ENCODE measurements around the gene CYP26B1.
A peak's percentile ranks its signal among the peaks of the same experiment; 100 is the strongest.

Gene CYP26B1

DNA sequence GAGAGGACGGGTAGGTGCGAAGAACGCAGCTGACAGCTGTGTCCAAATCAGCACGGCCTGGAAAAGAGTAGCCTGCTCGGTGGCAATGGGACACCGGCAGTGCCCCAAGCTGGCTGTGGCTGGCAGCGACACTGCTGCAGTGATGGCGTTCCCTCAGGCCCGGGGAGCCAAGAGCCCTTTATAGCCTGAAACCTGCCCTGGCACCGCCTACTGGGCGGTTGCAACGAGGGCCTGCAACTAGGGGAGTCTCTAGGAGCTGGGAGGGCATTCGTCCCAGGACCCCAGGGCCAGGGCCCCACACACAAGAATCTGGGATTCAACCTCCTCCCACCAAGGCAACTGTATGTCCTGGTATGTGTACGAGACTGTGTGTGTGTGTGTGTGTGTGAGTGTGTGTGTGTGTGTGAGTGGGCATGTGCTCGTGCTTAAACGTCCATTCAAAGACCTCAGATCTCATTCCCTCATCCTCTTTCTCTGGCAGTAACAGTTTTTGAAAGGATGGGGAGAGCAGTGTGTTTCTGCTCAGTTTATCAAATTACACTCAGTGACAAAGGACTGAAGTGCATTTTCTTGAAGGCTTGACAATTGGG is 6.8 kb upstream of the CYP26B1 start:
- no peak for DNase-seq

DNA sequence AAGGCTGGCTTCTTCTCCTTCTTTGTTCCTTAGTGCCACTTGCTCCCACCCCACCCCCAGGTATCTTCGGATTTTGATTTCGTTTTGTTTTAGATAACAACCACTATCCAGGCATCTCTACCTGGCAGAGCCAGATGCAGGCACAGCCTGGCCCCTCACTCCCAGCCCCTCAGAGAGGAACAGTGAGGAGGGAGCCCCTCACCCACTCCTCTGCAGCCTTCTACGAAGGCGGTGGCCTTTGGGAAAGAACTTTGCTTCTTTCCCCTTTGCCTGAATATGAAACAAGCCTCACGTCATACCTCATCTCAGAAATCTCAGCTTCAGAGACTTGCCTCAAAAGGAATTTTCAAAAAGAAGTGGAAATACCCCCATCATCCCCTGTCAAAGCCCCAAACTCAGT is 6.3 kb upstream of the CYP26B1 start:
- DNase-seq: no peak

DNA sequence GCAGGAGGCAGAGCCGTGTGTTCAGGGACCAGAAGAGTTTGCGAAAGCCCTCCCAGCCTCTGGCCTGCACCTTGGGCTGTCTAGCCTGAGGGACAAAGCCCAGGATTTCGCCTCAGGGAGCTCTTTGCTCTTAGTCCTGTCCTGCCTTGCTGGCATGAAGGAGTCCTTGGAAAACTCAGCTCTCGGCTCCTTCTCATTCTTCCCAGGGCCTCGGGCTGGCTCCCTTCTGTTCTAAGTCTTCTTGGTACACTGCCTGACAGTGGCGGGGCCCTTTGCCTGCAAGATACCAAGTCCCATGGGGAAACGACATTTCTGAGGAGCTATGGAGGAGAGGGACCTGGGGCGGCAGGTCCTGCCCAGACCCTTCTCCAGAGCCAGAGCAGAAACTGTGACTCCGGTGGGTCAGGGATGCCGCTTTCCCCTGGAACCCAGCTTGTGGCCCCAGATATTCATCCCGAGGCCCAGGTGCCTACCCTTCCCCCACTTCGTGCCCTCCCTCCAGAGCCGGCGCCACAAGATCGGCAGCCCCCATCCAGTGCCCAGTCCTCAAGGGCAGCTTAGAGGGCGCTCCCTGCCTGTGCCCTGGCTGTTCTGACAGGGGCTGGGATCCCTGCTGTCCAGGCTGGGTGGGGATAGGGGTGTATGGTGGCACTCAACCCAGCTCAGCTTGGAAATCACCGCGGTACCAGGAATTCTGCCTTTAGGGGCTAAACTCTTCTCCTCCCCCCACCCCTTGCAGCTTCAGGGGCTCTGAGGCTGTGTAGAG is 5.5 kb upstream of the CYP26B1 start:
- no peak for DNase-seq

DNA sequence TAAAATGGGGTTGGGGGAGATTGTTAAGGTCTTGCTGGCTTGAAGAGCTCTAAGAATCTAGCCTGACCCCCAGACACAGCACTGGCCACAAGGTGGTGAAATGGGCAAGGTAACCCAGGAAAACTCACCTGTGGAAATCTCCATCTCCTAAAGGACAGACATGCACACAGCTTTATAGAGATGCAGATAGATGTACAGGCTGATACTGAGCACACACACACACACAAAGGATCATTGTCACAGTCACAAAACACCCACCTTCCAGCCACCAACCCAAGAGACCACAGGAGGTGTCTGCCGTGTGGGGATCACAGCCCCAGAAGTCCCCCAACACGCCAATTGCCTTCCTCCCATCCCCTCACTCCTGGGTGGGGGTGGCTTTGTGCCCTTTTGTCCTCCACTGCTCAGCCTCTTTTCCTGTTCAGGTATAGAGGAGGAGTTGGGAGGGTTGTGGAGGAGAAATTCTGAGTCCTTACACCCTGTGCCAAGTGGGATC is 3.2 kb upstream of the CYP26B1 start:
- DNase-seq: no peak

DNA sequence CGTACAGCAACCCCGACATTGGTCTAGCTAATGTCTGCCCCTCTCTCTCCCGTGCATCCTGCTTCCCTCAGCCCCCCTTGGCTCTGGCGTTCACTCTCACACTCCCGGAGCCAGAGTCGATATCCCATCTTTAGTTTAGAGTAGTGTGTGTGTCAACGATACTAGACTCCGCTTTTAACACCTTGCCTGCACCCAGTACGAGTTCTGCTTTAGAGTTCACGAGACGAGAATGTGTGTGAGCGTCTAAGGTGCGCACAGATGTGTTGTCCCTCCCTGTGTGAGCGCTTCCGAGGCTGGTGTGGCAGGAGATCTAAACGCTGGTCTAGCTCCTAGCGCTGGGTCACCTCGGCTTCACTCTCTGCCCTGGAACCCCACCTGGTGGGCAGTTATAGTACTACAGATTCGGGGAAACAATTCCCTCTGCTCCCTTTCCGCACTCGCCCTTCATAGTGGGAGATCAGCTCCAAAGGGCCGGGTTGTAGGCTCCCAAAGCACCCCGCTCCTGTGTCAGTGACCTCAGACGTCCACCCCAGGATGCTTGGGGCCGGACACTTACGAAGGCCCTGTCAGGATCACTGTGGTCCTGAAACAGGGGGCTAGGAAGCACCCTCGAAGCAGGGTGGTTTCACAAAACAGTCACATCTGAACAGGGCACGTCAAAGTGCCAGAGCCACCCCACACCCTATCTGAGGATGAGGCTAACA is 2.6 kb upstream of the CYP26B1 start:
- DNase-seq: peak; percentile 72

DNA sequence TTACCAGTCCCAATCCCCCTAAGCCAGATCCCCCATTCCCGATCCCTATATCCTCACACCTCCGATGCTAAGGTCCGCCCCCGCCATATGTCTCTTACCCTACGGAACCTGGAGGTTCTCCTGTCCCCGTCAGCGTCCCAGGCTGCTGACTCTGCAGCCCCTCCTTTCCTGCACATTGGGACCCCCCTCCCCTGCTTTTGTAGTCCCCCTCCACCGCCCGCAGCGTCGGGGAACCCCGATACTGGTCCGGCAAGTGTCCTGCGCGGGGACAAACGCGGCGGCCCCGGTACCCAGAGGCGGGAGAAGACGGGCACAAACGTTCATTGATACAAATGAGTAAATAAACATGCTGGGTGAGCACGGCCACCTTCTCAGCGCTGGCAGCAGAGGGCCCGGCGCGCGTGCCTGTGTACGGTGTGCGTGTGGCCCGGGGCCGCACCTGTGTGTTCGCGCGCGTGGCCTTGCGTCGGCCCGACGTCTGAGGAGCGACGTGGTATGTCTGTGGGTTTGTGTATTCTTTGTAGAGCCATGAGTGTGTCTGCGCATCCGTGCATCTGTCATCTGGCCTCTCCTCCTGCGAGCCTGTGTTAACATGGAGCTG is 2.0 kb upstream of the CYP26B1 start:
- DNase-seq: no peak

DNA sequence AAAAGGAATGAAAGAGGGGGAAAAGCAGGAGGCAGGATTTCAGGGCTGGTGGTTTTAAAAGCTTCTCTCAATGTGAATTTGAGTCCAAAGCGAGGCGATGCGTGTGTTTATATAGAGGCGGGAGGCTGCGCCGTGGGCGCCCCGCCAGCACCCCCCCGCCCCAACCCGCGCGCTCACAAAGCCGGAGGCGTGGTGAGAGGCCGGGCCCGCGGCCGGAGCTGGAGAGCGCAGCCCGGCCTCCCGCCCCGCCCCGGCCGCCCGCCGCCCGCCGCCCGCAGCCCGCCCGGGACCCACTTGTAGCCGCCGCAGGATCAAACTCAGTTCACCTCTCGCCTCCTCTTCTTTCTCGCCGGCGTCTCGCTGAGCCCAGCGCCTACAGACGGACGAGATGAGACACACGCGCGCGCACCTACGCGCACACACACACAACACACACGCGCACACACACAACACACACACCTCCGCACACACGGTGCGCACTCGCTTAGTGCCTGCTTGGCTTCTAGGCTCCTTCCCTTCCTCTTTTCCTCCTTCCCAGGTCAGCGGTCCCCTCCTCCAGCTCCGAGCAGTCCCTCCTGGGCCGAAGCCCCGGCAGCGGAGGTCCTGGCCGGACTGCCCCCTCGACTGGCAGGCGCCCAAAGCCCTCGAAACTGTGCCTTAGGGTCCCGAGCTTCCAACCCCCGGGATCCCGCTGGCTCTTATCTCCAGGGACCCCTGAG is 1.3 kb upstream of the CYP26B1 start:
- DNase-seq: no peak

DNA sequence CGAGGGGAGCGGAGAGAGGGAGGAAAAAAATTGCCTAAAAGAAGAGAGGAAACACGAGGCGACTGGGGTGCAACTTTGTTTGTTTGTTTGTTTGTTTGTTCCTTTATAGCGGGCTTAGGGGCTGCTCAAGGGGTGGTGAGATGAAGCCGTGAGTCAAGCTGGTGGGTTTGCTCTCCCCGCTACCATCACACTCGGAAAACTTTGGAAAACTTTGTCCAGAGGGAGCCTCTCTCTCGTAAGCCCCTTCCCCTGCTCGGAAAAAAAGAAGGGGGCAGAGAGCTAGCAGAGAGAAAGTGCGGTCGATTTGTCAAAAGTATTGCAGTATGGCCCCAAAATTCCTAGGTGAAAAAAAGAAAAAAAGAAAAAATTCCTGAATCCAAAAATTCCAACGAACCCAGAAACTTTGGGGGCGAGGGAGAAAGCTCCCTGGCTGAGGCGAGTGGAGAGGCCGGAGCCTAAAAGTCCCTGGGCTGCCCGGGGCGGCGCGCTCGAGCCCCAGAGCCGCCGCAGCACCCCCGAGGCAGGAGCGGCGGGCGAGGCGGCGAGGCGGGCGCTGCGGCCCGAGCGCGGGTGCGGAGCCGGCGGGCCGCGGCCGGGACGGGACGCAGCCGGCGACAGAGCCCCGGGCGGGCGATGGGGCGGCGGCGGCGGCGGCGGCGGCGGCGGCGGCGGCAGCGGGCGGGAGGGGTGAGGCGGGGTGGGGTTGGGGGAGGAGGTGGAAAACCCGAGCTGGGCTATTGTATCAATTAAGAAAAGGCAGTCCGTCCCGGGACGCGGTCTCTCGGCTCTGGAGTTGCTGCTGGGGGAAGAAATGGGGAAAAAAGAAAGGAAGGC is 558 bp upstream of the CYP26B1 start:
- DNase-seq: no peak

DNA sequence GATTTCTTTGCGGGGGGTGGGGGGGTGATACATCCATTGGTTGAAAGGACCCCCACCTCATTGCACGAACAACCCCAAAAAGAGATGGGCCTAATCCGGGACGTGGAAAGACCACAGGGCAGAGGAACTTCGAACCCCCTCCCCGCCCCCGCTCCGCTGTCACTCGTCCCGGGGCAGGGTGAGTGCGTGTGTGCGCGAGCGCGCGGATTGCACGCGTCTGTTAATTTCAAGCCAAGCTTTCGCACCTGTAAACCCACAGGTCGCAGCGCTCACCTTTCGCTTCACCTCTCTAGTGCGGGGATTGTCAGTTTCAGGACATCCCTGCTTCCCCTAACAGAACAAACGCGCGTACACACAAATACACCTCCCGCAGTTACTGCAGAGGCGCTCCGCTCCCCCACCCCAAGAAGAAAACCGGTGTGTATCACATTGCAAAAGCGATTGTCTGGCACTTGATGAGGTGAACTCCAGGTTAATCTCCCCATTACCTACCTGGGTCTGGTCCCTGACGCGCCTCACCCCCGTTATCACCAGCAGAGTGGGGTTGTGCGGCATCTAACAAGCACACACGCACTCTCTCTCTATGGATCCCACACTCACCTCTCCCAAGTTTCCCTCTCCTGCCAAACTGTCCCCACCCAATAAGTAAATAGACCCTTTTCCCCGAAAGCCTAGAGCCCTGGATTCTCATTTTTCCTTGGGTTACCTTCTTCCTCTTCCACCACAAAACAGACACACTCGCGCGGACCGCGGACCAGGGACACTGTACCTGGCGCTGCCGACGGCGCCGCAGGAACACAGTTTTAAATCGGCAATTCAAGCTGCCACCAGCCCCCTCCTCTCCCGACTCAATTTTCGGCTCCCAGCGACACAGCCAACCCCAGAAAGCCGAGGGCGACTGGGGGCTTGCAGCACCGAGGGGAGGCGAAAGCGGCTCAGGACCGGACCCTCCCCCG is 1.0 kb downstream of the CYP26B1 start:
- no peak for DNase-seq

DNA sequence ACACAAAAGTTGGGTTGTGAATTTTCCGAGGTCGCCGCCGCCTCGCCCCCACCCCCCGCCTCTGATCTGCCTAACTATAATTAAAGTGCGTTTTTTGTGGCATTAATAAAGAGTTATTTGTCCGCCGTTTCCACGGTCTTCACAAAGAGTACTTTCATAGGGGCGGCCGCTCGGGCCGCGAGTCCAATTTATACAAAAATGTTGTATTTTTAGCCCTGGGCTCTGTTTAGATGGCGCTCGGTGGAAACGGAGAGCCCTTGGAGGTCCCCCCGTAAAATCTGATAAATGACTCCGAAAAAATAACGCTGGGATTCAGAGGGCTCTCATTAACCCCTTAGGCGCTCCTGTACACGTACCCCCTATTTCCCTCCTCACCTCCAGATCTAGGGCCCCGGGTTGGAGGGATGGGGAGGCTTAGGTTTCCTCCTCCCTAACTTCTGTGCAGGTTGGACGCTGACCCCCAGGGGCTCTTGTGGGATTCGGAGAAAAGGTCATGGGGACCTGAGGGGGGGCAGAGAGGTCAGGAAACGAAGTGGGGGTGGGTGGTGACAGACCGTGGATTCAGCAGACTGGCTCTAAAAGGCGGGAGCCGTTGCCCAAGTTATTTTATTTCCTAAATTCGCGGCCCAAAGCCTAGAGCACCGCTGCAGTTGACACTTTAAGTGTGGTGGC is 1.9 kb downstream of the CYP26B1 start:
- DNase-seq: no peak

DNA sequence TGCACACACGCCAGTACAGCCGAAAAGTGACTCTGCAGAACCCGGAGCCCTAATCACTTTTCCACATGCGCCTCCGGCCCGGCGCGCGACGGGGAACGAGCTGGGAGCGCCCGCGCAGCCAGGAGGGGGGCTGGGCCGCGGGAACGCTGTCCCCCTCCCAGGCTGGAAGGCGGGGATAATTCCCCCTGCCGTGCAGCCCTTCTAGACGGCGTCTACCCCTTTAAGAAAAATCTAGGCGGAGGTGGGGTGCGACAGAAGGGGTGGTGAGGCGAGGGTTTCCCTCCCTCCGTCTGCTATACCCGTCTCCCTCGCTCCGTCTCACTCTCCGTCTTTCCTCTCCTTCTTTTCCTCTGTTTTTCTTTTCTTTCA is 2.4 kb downstream of the CYP26B1 start:
- DNase-seq: no peak

DNA sequence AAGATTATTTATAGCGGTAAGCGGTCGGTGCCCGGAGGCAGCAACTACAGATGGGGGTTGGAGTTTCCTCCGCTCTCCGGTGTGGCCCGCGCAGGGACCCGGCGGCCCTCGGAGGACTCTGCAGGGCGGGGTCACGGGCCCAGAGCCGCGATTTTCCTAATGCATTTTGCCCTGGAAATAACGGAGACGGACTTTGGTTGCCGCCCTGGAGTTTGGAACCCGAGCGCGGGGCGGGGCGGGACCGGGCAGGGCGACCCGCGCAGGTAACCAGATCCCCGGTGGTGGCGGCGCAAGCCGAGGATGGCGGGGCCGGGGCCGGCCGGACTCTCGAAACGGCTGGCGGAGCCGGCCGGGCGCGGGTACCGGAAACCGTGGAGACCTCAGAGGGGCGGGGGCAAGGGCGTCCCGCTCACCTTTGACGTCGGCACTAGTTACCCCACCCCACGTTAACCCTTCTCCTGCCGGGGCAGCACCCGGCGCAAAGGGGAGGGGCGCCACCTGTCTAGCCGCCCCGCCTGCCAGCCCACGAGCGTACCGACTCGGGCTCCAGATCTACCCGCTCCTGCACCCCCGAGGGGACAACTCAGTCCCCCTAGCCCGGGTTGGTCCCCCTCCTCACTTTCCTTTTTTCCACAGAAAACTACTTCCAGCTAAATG is 2.9 kb downstream of the CYP26B1 start:
- no peak for DNase-seq

DNA sequence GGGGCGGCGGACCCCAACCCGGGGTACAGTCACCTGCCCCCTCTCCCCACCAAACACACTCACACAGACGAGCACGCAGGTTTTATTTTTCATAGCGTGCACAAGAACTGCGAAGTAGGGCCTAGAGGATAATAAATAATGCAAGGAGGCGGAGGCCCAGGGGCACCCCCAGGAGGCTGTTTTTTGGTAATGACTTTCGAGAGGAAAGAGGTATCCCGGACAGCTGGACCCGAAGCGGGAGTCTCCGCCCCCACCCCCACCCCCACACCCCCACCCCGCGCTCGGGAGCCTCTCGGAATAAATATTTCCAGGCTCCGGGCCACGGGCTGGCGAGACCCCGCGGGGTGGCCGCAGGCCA is 3.4 kb downstream of the CYP26B1 start:
- DNase-seq: no peak

DNA sequence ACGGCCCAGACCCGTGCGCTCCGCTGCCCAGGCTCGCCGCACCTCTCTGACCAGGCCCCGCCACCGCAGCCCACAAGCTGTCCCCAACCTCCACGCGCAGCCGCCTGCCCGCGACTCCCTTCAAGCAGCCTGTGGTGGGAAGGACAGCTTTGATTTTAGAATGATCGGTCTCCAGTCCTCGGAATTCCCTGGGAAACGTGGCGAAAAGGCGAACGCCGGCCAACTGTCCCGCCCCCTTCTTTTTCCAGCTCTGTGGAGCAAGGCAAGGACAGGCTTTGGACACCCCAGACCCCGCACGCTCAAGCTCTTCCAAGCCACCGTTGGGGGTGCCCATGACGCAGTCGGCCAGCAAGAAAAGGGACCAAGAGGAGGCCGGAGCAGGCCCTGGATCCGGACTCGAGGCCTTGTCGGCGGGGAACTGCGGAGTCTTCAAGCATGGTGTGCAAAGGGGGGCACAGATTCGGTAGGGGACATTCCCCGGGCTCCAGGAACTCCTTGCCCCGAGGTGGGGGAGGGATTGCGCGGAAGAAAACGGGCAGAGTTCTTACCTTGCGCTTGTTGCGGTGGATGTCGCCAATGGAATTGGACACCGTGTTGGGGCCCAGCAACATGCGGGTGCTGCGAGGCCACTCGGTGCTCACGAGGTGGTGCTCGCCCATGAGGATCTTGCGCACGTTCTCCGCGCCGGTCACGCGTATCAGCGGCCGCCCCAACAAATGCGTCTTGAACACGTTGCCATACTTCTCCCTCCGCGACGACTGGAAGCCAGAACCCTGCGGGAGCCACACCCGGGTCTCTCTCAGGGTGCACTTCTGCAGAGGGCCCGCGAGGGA is 4.0 kb downstream of the CYP26B1 start:
- DNase-seq: no peak

DNA sequence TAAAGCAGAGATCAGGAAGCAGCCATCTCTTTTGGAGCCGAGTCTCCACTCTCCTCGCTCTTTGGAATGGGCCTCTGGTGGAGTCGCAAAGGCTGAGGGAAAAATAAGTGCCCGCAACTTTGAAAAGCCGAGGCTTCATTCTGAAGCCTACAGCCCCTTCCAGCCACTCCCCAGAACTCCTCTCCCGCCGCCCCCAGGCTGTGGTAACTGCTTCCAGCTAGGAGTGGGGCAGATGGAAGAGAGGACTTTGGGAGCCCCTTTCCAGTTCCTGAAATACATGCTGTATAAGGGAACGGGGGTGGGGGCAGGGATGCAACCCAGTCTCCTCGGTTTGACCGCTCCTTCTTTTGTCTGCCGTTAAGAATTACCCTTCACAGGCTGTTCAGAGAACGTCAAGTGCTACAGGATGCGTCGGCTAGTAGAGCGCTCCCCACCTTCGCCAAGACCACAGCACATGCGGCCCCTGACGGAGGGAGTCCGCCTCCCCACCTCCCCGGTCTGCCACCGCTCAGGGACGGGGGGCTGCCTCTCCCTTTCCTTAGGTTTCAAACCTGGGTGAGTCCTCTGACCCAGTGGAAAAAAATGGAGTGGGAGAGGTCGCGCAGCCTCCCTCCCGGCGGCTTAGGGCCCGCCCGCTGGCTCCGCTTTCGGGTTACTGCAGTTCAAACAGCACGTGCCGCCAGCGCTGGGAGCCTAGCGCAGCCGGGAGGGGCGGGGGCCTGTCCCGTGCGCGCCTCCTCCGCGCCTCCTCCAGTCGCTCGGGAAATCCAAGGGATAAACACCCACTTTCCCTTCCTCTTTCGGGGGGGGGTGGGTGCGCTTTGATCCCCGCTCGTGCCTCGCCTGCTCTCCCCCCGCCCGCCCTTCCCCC is 4.9 kb downstream of the CYP26B1 start:
- no peak for DNase-seq

DNA sequence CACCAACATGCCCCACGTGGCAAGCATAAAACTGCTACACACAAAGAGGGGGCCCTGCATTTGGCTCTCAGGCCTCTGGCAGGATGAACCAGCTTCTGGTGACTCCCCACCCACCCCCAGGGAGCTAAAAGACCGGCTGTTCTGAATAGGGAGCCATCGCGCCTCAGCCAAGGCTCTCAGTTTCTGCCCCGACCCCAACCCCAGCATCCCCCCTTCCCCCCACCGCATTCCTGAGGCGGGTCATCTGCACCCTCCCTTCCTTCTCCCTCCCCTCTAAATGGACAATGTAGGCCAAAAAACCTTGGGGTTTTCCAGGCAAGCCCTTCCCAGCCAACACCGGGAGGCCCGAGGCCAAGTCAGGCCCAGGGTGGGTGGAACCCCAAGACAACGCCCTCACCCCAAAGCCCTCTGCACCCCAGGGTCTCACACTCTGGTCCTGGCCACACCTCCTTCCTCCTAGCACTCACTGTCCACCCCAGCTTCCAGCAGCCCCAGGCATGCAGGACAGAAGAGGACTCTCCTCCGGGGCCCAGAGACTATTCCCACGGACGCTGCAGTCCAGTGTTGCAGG is 5.7 kb downstream of the CYP26B1 start:
- DNase-seq: no peak

DNA sequence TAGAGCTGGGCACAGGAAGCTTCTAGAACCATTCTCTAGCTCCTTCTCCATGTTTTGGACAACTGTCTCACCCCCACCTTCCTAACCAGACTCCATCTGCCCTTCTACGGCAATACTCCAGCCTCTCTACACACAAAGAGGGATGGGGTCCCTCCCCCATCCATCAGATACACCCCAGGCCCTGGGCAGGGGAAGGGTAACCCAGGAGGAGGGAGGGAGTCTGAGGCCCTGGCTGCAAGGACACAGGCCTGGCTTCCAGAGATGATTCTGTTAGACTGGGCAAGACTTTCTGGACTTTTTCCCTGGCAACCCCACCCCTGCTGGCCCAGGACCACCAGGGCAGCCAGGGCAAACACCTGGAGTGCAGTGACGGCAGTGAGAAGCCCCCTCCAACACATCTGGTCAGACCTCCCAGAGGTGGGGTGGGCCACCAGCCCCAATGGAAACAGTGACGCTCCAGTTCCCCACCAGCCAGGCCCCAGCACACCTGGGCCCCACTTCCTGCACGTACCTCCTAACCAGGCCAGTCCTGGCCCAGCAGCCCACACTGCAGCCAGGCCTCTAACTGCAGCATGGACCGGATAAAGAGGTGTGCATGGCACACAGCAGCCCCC is 6.5 kb downstream of the CYP26B1 start:
- DNase-seq: no peak
